HG03575 (cell line): ENCODE data around the gene TPSAB1.
"Not testable (repeated sequence)": the region's sequence is repeated elsewhere in the genome, so short reads cannot be mapped to it uniquely, and the experiment has no call there.

Source experiments
- ATAC-seq: cut with Tn5 transposase; IDR thresholded peaks from one replicate; pipeline ENCODE4 v1.9.1; 2021; ENCODE audit not compliant: unreplicated experiment, insufficient number of reproducible peaks, low FRiP score; ENCODE audit errors: extremely low read depth

TPSAB1 gene

GRCh38 chr16:1240436-1240835 lies at the start of gene TPSAB1:
TSS of gene TPSAB1 (plus strand) at chr16:1240705. CDS start at chr16:1240939, 234 bp downstream.
- not testable (repeated sequence) for ATAC-seq

- not testable (repeated sequence) for ATAC-seq
Observed at GRCh38 chr16:1190789-1191188, 49.7 kb upstream of the TPSAB1 start.

DNA sequence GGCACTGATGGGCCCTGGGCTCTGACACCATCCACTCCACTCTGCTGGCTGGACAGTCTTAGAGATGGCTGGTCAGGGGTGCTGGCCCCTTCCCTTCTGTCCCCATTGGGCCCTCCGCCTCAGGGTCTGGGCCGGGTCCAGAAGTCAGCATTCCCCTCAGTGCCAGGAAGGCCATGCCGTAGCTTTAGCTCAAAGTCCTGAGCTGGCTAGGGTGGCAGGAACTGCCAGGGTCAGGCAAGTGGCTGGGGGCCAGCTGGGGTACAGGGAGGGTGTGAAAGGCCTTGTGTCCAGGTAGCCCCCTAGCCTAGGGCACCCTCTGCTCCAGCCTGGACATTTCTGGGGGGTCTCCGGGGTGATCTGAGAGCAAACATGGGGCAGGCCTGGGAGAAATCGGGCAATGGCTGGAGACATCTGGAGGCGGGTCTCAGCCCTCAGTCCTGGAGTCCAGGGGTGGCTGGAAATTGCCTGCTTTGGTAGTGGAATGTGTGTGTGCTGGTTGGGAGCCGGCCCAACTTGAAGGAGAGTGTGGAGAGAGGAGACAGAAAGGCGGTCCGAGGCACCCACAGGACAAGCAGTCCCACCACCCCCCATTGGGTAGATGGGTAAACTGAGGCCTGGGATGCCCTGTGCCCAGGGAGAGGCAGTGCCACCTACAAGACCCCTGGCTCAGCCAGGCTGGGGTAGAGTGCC lies 48.0 kb upstream of the TPSAB1 start:
- ATAC-seq: no peak

DNA sequence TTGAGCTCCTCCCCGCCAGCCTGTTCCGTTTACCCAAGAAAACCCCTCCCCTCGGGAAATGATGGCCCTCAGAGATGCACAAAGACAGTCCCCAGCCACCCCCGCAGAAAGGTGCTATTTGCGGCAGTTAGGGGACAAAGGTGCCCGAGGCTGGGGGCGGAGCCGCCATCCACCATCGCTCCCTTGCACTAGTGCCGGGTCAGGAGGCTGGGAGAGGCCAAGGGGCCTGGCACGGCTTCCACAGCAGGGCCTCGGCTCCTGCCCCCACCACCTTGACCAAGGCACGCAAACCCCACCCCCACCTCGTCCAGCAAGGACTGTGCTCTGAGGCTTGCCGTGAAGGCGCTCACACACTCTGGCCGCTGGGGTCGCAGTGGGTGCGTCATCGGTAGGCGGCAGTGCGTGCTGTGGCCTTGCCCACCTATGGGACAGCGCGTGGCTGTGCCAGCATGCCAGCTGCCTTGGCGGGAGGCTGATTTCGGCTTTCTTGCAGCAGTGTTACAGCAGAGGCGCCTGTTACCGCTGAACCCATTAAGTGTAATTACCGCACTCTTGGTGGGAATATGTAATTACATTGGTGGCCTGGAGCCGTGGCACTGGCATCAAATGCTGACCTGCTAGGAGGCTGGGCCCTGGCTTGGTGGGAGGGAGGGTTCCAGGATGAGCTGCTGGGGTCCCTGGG lies 47.2 kb upstream of the TPSAB1 start:
- ATAC-seq: no peak

GRCh38 chr16:1193825-1194581 lies 46.5 kb upstream of the TPSAB1 start:
- no peak for ATAC-seq

- ATAC-seq: no peak
Observed at GRCh38 chr16:1194665-1195392, 45.7 kb upstream of the TPSAB1 start.

GRCh38 chr16:1195393-1195666 lies 45.2 kb upstream of the TPSAB1 start:
- ATAC-seq: no peak

DNA sequence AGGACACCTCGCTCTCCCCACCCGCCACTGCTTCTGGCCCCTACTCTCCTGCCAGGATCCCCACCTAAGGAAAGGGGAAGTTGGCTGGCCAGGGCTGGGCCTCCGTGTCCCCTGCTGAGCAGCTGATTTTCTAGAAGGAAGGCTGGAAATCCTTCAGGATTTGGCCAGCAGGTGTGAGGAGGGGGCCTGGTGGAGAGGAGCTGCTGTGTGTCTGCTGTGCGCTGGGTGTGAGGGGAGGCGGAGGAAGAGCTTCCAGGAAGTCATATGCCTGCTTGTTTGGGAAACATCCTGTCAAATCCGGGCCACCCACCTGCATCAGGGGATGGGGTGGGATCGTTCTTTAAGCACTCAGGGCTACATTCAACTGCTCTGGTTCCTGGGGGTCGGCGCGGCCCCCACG lies 44.0 kb upstream of the TPSAB1 start:
- ATAC-seq: no peak

GRCh38 chr16:1197237-1197866 lies 43.2 kb upstream of the TPSAB1 start:
- ATAC-seq: no peak

- no peak for ATAC-seq
Observed at GRCh38 chr16:1198194-1198593, 42.3 kb upstream of the TPSAB1 start.

DNA sequence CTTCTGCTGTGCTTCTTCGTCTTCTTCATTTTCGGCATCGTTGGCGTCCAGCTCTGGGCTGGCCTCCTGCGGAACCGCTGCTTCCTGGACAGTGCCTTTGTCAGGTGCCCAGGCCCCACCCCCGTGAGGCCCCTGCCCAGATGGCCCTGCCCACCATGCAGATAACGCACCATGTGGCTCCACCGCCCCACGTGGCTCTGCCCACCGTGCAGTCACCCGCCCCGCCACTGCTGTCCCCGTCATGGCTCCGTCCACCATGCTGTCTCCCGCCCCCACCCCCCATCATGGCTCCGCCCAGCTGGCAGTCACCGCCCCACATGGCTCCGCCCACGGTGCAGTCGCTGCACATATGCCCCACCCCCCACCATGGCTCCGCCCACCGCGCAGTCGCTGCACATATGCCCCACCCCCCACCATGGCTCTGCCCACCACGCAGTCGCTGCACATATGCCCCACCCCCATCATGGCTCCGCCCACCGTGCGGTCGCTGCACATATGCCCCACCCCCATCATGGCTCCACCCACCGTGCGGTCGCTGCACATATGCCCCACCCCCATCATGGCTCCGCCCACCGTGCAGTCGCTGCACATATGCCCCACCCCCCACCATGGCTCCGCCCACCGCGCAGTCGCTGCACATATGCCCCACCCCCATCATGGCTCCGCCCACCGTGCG lies 41.7 kb upstream of the TPSAB1 start:
- not testable (repeated sequence) for ATAC-seq

DNA sequence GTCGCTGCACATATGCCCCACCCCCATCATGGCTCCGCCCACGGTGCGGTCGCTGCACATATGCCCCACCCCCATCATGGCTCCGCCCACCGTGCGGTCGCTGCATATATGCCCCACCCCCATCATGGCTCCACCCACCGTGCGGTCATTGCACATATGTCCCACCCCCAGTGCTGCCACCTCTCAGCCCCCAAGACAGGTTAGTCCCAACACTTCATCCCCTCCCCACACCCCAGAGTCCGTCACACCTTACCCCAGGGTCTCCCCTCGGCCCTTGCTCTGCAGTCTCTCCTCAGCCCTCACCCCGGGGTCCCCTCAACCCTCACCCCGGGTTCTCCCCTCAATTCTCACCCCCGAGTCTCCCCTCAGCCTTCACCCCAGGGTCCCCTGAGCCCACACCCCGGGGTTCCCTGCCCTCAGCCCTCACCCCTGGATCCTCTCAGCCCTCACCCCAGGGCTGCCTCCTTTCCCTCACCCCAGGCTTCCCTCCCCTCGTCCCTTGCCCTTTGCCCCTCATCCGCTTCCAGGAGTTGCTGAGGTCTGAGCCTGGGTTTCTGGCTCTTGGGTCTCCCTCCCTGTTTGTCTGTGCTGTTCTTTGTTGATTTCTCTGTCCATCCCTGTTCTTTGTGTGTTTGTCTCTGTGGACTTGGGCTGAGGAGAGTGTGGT lies 41.0 kb upstream of the TPSAB1 start:
- no peak for ATAC-seq

- ATAC-seq: no peak
Observed at GRCh38 chr16:1200014-1200627, 40.4 kb upstream of the TPSAB1 start.

- ATAC-seq: no peak
Observed at GRCh38 chr16:1201444-1201843, 39.1 kb upstream of the TPSAB1 start.

DNA sequence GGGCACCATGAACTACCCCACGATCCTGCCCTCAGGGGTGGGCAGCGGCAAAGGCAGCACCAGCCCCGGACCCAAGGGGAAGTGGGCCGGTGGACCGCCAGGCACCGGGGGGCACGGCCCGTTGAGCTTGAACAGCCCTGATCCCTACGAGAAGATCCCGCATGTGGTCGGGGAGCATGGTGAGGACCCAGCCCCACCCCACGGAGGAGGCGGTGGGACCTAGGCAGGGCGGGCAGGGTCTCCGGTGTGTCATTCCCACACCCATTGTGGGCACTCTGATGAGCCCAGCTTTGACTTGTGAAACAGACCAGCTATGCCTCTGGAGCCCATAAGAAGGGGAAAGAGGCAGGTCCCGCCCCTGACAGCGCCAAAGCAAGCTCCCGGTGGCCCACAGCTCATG lies 38.2 kb upstream of the TPSAB1 start:
- no peak for ATAC-seq

DNA sequence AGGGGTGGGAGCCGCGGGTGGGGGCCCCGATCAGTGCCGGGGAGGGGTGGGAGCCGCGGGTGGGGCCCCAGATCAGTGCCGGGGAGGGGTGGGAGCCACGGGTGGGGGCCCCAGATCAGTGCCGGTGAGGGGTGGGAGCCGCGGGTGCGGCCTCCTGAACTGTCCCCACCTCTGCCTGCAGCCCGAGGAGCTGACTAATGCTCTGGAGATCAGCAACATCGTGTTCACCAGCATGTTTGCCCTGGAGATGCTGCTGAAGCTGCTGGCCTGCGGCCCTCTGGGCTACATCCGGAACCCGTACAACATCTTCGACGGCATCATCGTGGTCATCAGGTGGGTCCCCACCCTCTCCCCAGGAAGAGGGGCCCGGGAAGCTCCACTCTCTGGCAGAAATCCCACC lies 35.6 kb upstream of the TPSAB1 start:
- no peak for ATAC-seq

- no peak for ATAC-seq
Observed at GRCh38 chr16:1206326-1206725, 34.2 kb upstream of the TPSAB1 start.

DNA sequence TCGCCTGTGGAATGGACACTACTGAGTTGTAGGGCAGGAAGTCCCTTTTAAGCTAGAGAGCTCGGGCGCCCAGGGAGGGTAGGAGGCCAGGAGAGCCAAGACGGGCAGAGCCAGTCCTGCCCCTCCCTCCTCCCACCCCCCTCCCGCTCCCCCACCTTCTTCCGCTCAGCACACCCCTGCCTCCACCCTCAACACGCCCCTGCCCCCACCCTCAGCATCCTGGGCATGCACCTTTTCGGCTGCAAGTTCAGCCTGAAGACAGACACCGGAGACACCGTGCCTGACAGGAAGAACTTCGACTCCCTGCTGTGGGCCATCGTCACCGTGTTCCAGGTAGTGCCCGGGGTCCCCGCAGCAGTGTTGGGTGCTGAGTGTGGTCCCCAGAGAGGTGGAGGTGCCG lies 33.7 kb upstream of the TPSAB1 start:
- no peak for ATAC-seq
